ENCODE results near the gene TRMT11.

- TF ChIP-seq CTCF (IDR thresholded peaks at IDR 0.05), result no peak
- no peak for TF ChIP-seq POLR2A (IDR thresholded peaks at IDR 0.05)
Observed at GRCh38 chr6:125939791-125940190, 46.5 kb upstream of the TRMT11 start.

All from sigmoid colon (tissue), 3 donors.